H1 (cell line): ENCODE measurements around the gene TMEM144. TPM values are rescaled to one million over a fixed set of nuclear protein-coding genes. Genes with fewer than 3 reads are reported as not detected.

Source experiments
- CTCF ChIA-PET: fragments of 300-600 bp; sonication (Branson Sonifier 250); formaldehyde crosslinking; loops from one replicate; lab custom pipeline; 2021; ENCODE audit not compliant: partially characterized antibody; lab: Charles Lee
- POLR2A ChIA-PET: fragments of 300-600 bp; sonication (Branson Sonifier 250); formaldehyde crosslinking; loops from one replicate; lab custom pipeline; 2021; ENCODE audit warnings: inconsistent platforms; ENCODE audit not compliant: partially characterized antibody; lab: Charles Lee
- DNase-seq, 2 experiments: peaks; one replicate each; pipeline versions ENCODE4 v3.0.0 to v3.0.0-alpha.2; 2010 to 2022; ENCODE audit warnings: low spot score in 2 of 2, low read depth in 1 of 2, mixed read lengths in 1 of 2
- FAIRE-seq: peaks from 2 replicates; lab custom pipeline; 2011; peaks lifted over from hg19 to GRCh38; lab: Jason Lieb, UNC
- H2AFZ ChIP-seq: 2 replicates; pipeline ENCODE4 v1.8.1; 2012; ENCODE audit warnings: low read length, inconsistent platforms
- H2AK5ac ChIP-seq: 2 replicates; pipeline ENCODE4 v1.6.1; 2013; ENCODE audit warnings: low read depth, low read length
- H2BK120ac ChIP-seq: replicated peaks from 2 replicates; pipeline ENCODE3; 2013; ENCODE audit warnings: low read depth, low read length, inconsistent platforms
- H2BK12ac ChIP-seq: 2 replicates; pipeline ENCODE4 v1.6.1; 2013; ENCODE audit warnings: low read depth, low read length
- H2BK15ac ChIP-seq: 2 replicates; pipeline ENCODE4 v1.6.1; 2013; ENCODE audit warnings: low read length
- H2BK20ac ChIP-seq: 2 replicates; pipeline ENCODE4 v1.6.1; 2013; ENCODE audit warnings: low read length
- H2BK5ac ChIP-seq: 2 replicates; pipeline ENCODE4 v1.6.1; 2013; ENCODE audit warnings: low read depth, low read length
- H3K14ac ChIP-seq: 2 replicates; pipeline ENCODE4 v1.6.1; 2013; ENCODE audit warnings: inconsistent platforms; ENCODE audit not compliant: insufficient read length
- H3K18ac ChIP-seq: 2 replicates; pipeline ENCODE4 v1.6.1; 2013; ENCODE audit warnings: low read length; ENCODE audit errors: extremely low read depth
- H3K23ac ChIP-seq: 2 replicates; pipeline ENCODE4 v1.6.1; 2013; ENCODE audit warnings: inconsistent platforms; ENCODE audit not compliant: insufficient read length
- H3K23me2 ChIP-seq: 2 replicates; pipeline ENCODE4 v1.6.1; 2013; ENCODE audit warnings: low read depth, low read length
- H3K27ac ChIP-seq: 2 replicates; pipeline ENCODE4 v1.6.1; 2011; ENCODE audit warnings: low read depth, low read length, inconsistent platforms
- H3K27me3 ChIP-seq, 4 experiments: replicated peaks in 1 of 4; 1 replicate in 1 of 4; 2 replicates in 3 of 4; pipeline versions ENCODE4 v1.6.1 to v1.8.1; 2011 to 2013; ENCODE audit warnings: low read length in 3 of 4, mild to moderate bottlenecking in 3 of 4, inconsistent platforms in 2 of 4, mixed read lengths in 2 of 4, moderate library complexity in 1 of 4; ENCODE audit not compliant: control insufficient read depth in 3 of 4, insufficient read depth in 3 of 4; ENCODE audit errors: extremely low read depth in 1 of 4
- H3K36me3 ChIP-seq, 4 experiments: 2 replicates each; pipeline versions ENCODE4 v1.6.1 to v1.8.1; 2011 to 2013; ENCODE audit warnings: mild to moderate bottlenecking in 4 of 4, low read length in 3 of 4, moderate library complexity in 2 of 4, control low read depth in 1 of 4, inconsistent platforms in 1 of 4; ENCODE audit not compliant: insufficient read depth in 4 of 4, control insufficient read depth in 2 of 4
- H3K4ac ChIP-seq: replicated peaks from 2 replicates; pipeline ENCODE3; 2013; ENCODE audit warnings: low read length, low read depth, mixed read lengths, inconsistent platforms; ENCODE audit not compliant: insufficient read length
- H3K4me1 ChIP-seq, 4 experiments: replicated peaks in 1 of 4; 1 replicate in 1 of 4; 2 replicates in 3 of 4; pipeline versions ENCODE4 v1.6.1 to v1.8.1; 2011 to 2013; ENCODE audit warnings: low read length in 3 of 4, inconsistent platforms in 2 of 4, mixed read lengths in 1 of 4; ENCODE audit not compliant: insufficient read depth in 4 of 4, control insufficient read depth in 3 of 4
- H3K4me2 ChIP-seq, 2 experiments: 2 replicates each; pipeline versions ENCODE4 v1.6.1 to v1.8.1; 2011 to 2013; ENCODE audit warnings: low read depth in 2 of 2, low read length in 2 of 2, control low read depth in 1 of 2, inconsistent platforms in 1 of 2, mild to moderate bottlenecking in 1 of 2; ENCODE audit not compliant: insufficient read depth in 1 of 2
- H3K4me3 ChIP-seq, 4 experiments: fragments of 200-600, 300-600 bp in 1 of 4; sonication (generic), shearing (Covaris generic), sonication (Bioruptor Twin) in 1 of 4; 2 replicates each; pipeline versions ENCODE4 v1.5.1 to v1.8.1; 2011 to 2016; ENCODE audit warnings: low read length in 4 of 4, low read depth in 3 of 4, control low read depth in 2 of 4, inconsistent platforms in 2 of 4, mild to moderate bottlenecking in 2 of 4, mixed read lengths in 1 of 4, moderate library complexity in 1 of 4; ENCODE audit not compliant: insufficient read depth in 2 of 4; ENCODE audit errors: extremely low read depth in 1 of 4
- H3K56ac ChIP-seq: replicated peaks from 2 replicates; pipeline ENCODE3; 2013; ENCODE audit warnings: low read depth, mild to moderate bottlenecking, mixed read lengths, low read length, inconsistent platforms; ENCODE audit not compliant: insufficient read length
- H3K79me1 ChIP-seq: 2 replicates; pipeline ENCODE4 v1.6.1; 2013; ENCODE audit warnings: low read depth, low read length, control low read depth
- H3K79me2 ChIP-seq, 2 experiments: 2 replicates each; pipeline versions ENCODE4 v1.6.1 to v1.8.1; 2012 to 2013; ENCODE audit warnings: low read length in 2 of 2, mild to moderate bottlenecking in 2 of 2, inconsistent platforms in 1 of 2; ENCODE audit not compliant: insufficient read depth in 2 of 2, control insufficient read depth in 1 of 2
- H3K9ac ChIP-seq, 4 experiments: replicated peaks in 1 of 4; 1 replicate in 1 of 4; 2 replicates in 3 of 4; pipeline versions ENCODE4 v1.6.1 to v1.8.1; 2011 to 2013; ENCODE audit warnings: low read depth in 3 of 4, low read length in 3 of 4, control low read depth in 2 of 4, mild to moderate bottlenecking in 2 of 4, moderate library complexity in 2 of 4, inconsistent platforms in 1 of 4; ENCODE audit errors: extremely low read depth in 1 of 4
- H3K9me3 ChIP-seq, 2 experiments: 2 replicates each; pipeline versions ENCODE4 v1.6.1 to v1.8.1; 2012 to 2013; ENCODE audit warnings: mild to moderate bottlenecking in 2 of 2, moderate library complexity in 2 of 2, control low read depth in 1 of 2, inconsistent platforms in 1 of 2, low read depth in 1 of 2, low read length in 1 of 2, mixed read lengths in 1 of 2; ENCODE audit not compliant: insufficient read depth in 2 of 2
- H4K20me1 ChIP-seq, 2 experiments: replicated peaks in 1 of 2; 2 replicates each; pipeline versions ENCODE3 to v1.8.1; 2011 to 2013; ENCODE audit warnings: inconsistent platforms in 2 of 2, low read length in 2 of 2, mild to moderate bottlenecking in 1 of 2; ENCODE audit not compliant: insufficient read depth in 2 of 2, control insufficient read depth in 1 of 2
- H4K5ac ChIP-seq: 2 replicates; pipeline ENCODE4 v1.6.1; 2013; ENCODE audit warnings: low read length, low read depth, mixed read lengths, inconsistent platforms; ENCODE audit not compliant: insufficient read length
- H4K8ac ChIP-seq: 2 replicates; pipeline ENCODE4 v1.8.0; 2013; ENCODE audit warnings: mild to moderate bottlenecking, moderate library complexity, low read length, inconsistent platforms; ENCODE audit not compliant: insufficient read depth; ENCODE audit errors: extremely low read depth
- H4K91ac ChIP-seq: replicated peaks from 2 replicates; pipeline ENCODE3; 2013; ENCODE audit warnings: low read length, mixed read lengths, inconsistent platforms; ENCODE audit not compliant: insufficient read length
- CTBP2 ChIP-seq: IDR thresholded peaks from 2 replicates; pipeline ENCODE4 v1.7.0; 2011; ENCODE audit warnings: borderline replicate concordance, mild to moderate bottlenecking, moderate library complexity, mixed read lengths, low read length; ENCODE audit not compliant: insufficient read depth, insufficient read length
- CTCF ChIP-seq, 3 experiments: IDR thresholded peaks; 1 replicate in 2 of 3; 2 replicates in 1 of 3; pipeline versions ENCODE4 v1.5.1 to v1.6.1; 2011; ENCODE audit warnings: low read length in 3 of 3, mild to moderate bottlenecking in 3 of 3, inconsistent platforms in 2 of 3, low read depth in 1 of 3, moderate library complexity in 1 of 3; ENCODE audit not compliant: insufficient read depth in 1 of 3; ENCODE audit errors: control extremely low read depth in 1 of 3
- E2F6 ChIP-seq: IDR thresholded peaks from 2 replicates; pipeline ENCODE4 v1.6.1; 2012; ENCODE audit warnings: inconsistent platforms
- GTF2F1 ChIP-seq: IDR thresholded peaks from 2 replicates; pipeline ENCODE4 v1.6.1; 2012; ENCODE audit warnings: low read depth, low read length, improper control_type of control experiment, borderline replicate concordance
- HDAC6 ChIP-seq: IDR thresholded peaks from one replicate; pipeline ENCODE4 v1.7.1; 2012; ENCODE audit warnings: low read depth, mild to moderate bottlenecking, inconsistent platforms, low read length, moderate library complexity
- KDM1A ChIP-seq: fragments of 200-600, 300-600 bp; sonication (generic); IDR thresholded peaks from 2 replicates; pipeline ENCODE4 v1.7.1; 2016; ENCODE audit warnings: mild to moderate bottlenecking, low read length, borderline replicate concordance
- PHF8 ChIP-seq: fragments of 200-600 bp; sonication (generic); conservative IDR thresholded peaks from 2 replicates; pipeline ENCODE4 v1.7.1; 2012; ENCODE audit warnings: low read depth, mild to moderate bottlenecking, inconsistent platforms, low read length, moderate library complexity
- RAD21 ChIP-seq, 2 experiments: IDR thresholded peaks in 1 of 2; conservative IDR thresholded peaks in 1 of 2; 2 replicates each; pipeline ENCODE4 v1.6.1; 2011; ENCODE audit warnings: low read depth in 2 of 2, low read length in 2 of 2, improper control_type of control experiment in 1 of 2, inconsistent platforms in 1 of 2, mild to moderate bottlenecking in 1 of 2, moderate library complexity in 1 of 2
- WGBS, 2 experiments: shearing (Covaris generic) in 1 of 2; methylation state at CpG; one replicate each; pipeline versions ENCODE4 v1.1.6 to v1.1.7; 2013 to 2015; ENCODE audit warnings: low lambda C conversion rate in 2 of 2, mixed read lengths in 2 of 2, inconsistent platforms in 1 of 2, low coverage in 1 of 2, missing lambda C conversion rate in 1 of 2; ENCODE audit not compliant: insufficient replicate concordance in 2 of 2, insufficient coverage in 1 of 2, insufficient read length in 1 of 2; ENCODE audit errors: extremely low coverage in 1 of 2, missing lambda C conversion rate in 1 of 2; 5-methylcytosine and 5-hydroxymethylcytosine counted together
- polyA plus RNA-seq, 7 experiments: library from polyadenylated mRNA; depleted of rRNA in 3 of 7; stranded (reverse) in 5 of 7; unstranded in 2 of 7; fragments of >200 nt in 5 of 7; fragments of 200-250 nt in 2 of 7; gene quantifications; 1 replicate in 5 of 7; 2 replicates in 1 of 7; 4 replicates in 1 of 7; pipeline versions ENCODE4 v1.2.1 to v1.2.3, GENCODE V29; 2011 to 2013; ENCODE audit warnings: missing spikeins in 2 of 7, mixed read lengths in 2 of 7
- total RNA-seq: library from RNA; stranded (reverse); fragmentation: NEBNext Ultra II Directional; extraction: Animal tissue kit (Norgen Biotek cat#: 25700); gene quantifications from 2 replicates; pipeline ENCODE4 v1.2.1, GENCODE V29; 2021

TMEM144 gene
- total and polyA plus RNA-seq, 2 of the 8 experiments (the other 6 are each of a cell fraction or from before 2014, with no cell fraction given) = 1.9 to 2.6 TPM

GRCh38 chr4:158255727-158256324, 45.5 kb downstream of the TMEM144 start:
- FAIRE-seq (peak; percentile 45), DNase-seq (no peak)
- H2BK12ac ChIP-seq = no peak overlapping the region
- no peaks in the 10 kb centered on the region for H3K79me1 ChIP-seq
- no peaks in the 10 kb centered on the region for H3K36me3 ChIP-seq
- WGBS, 2 experiments = 41% methylated on average over 3 of the region's 3 CpGs; no CpG with 5 or more reads in 1 of the 2 experiments
- H4K5ac ChIP-seq = no peak overlapping the region
- no peak overlapping the region for H2BK20ac ChIP-seq
- no peak overlapping the region for H2BK5ac ChIP-seq
- H3K4ac ChIP-seq = no peak overlapping the region
- peaks cover 0 to 8% (median 4%) of the 10 kb centered on the region in 4 experiments; a peak in 3 of 7 replicates for H3K4me1 ChIP-seq
- H3K4me3 ChIP-seq = no peak overlapping the region
- no peak overlapping the region for H3K18ac ChIP-seq
- no peak overlapping the region for H3K4me2 ChIP-seq
- no peak overlapping the region for H4K91ac ChIP-seq
- H3K14ac ChIP-seq = no peak overlapping the region
- H3K9me3 ChIP-seq = no peaks in the 10 kb centered on the region
- H3K9ac ChIP-seq = no peak overlapping the region
- no peak overlapping the region for H2AFZ ChIP-seq
- no peak overlapping the region for H2BK15ac ChIP-seq
- no peak for TF ChIP-seq GTF2F1
- TF ChIP-seq CTBP2 = no peak
- peak; percentile 69 to 73 for TF ChIP-seq RAD21 (IDR thresholded peaks at IDR 0.05 in 1 of 2, conservative IDR thresholded peaks at IDR 0.05 in 1 of 2; ENCODE audit: low read depth in 2 of 2, low read length in 2 of 2)
- no peak for TF ChIP-seq E2F6
- no peak for TF ChIP-seq HDAC6
- TF ChIP-seq KDM1A = no peak
- no peak for TF ChIP-seq PHF8
- peak in 2 of 3 experiments; percentile 48 to 59; a peak in 2 of 4 replicates for TF ChIP-seq CTCF (IDR thresholded peaks at IDR 0.05; ENCODE audit: control extremely low read depth in 1 of 3, insufficient read depth in 1 of 3, low read depth in 1 of 3, low read length in 3 of 3)
- POLR2A ChIA-PET = no interaction called here
- H2BK120ac ChIP-seq = no peak overlapping the region
- H3K23ac ChIP-seq = no peak overlapping the region
- no peaks in the 10 kb centered on the region for H3K23me2 ChIP-seq
- no peaks in the 10 kb centered on the region for H3K79me2 ChIP-seq
- CTCF ChIA-PET = interaction anchor here (0.6 to 5.5 kb wide), 36 partner anchors 10 to 415 kb away, joined by 3 to 102 read pairs (median 4); partner anchors contain the start of gene GASK1B
- no peak overlapping the region for H4K8ac ChIP-seq
- H2AK5ac ChIP-seq = no peak overlapping the region
- no peak overlapping the region for H3K56ac ChIP-seq
- H3K27me3 ChIP-seq = no peaks in the 10 kb centered on the region
- H4K20me1 ChIP-seq = no peaks in the 10 kb centered on the region
- no peak overlapping the region for H3K27ac ChIP-seq
